ENCODE measurements around the gene BBLN. TPM values are rescaled to one million over a fixed set of nuclear protein-coding genes. Genes with fewer than 3 reads are reported as not detected.

Gene BBLN
- total and polyA plus RNA-seq, 2 donors (not counting 1 experiment from before 2014, with no cell fraction given), result 44.3 to 148 TPM

- Histone ChIP-seq H4K20me1 (ENCODE audit: control insufficient read depth, insufficient read depth, low read length, poor library complexity, severe bottlenecking) (no peaks in the 10 kb centered on the region), H2AFZ (ENCODE audit: insufficient read depth, low read depth, low read length, poor library complexity, severe bottlenecking) (no peak overlapping the region), H3K36me3 (replicated peaks in 1 of 2; ENCODE audit: control extremely low read depth in 1 of 2, control insufficient read depth in 1 of 2, extremely low read depth in 1 of 2, insufficient read depth in 2 of 2, low read length in 1 of 2) (no peaks in the 10 kb centered on the region), H3K4me3 (ENCODE audit: control extremely low read depth in 1 of 5, extremely low read depth in 1 of 5, insufficient read depth in 1 of 5, low read depth in 2 of 5, low read length in 4 of 5) (no peak overlapping the region), H3K9ac (ENCODE audit: low read length) (no peak overlapping the region), H3K4me1 (ENCODE audit: control insufficient read depth in 2 of 2, insufficient read depth in 2 of 2, low read length in 2 of 2) (no peaks in the 10 kb centered on the region), H3K27me3 (replicated peaks in 1 of 4; ENCODE audit: control extremely low read depth in 1 of 4, control insufficient read depth in 3 of 4, insufficient read depth in 4 of 4, low read length in 3 of 4) (no peaks in the 10 kb centered on the region), H3K79me2 (ENCODE audit: control insufficient read depth, insufficient read depth, low read length) (no peaks in the 10 kb centered on the region), H3K4me2 (replicated peaks; ENCODE audit: low read depth, low read length, poor library complexity, severe bottlenecking) (no peak overlapping the region), H3K27ac (ENCODE audit: low read length in 2 of 2) (no peak overlapping the region), H3K9me3 (ENCODE audit: control extremely low read depth in 1 of 3, control insufficient read depth in 2 of 3, insufficient read depth in 1 of 3, low read length in 2 of 3) (no peaks in the 10 kb centered on the region)
- CTCF ChIA-PET, result interaction anchor here (0.6 kb wide), 1 partner anchor 309 kb away, joined by 3 read pairs; no protein-coding TSS in a partner anchor
- 89% methylated on average over 13 of the region's 13 CpGs for WGBS (ENCODE audit: insufficient coverage)
- Mint-ChIP-seq H3K4me3 (no peak overlapping the region), H3K27me3 (peaks cover 13% of the 10 kb centered on the region), H3K4me1 (no peaks in the 10 kb centered on the region), H3K27ac (no peak overlapping the region), H3K9me3 (ENCODE audit: insufficient read depth) (no peaks in the 10 kb centered on the region)
- DNase-seq (no peak), ATAC-seq (ENCODE audit: low read depth) (no peak)
- intact Hi-C loops (cut with micrococcal nuclease), result no loop called here
- POLR2A ChIA-PET, result no interaction called here
- TF ChIP-seq EZH2 (IDR thresholded peaks at IDR 0.05; ENCODE audit: borderline replicate concordance, insufficient read depth, low read depth, low read length, poor library complexity, severe bottlenecking) (no peak), CTCF (IDR thresholded peaks at IDR 0.05) (no peak)
These were observed 14.1 kb upstream of the BBLN start for GRCh38 chr9:128145951-128146351.

GRCh38 chr9:128146591-128147120, 13.4 kb upstream of the BBLN start:
- H3K9ac ChIP-seq (ENCODE audit: low read length), result no peak overlapping the region
- H4K20me1 ChIP-seq (ENCODE audit: control insufficient read depth, insufficient read depth, low read length, poor library complexity, severe bottlenecking), result no peaks in the 10 kb centered on the region
- H2AFZ ChIP-seq (ENCODE audit: insufficient read depth, low read depth, low read length, poor library complexity, severe bottlenecking), result no peak overlapping the region
- H3K27ac ChIP-seq (ENCODE audit: low read length in 2 of 2), result no peak overlapping the region
- no peak for TF ChIP-seq EZH2 (IDR thresholded peaks at IDR 0.05; ENCODE audit: borderline replicate concordance, insufficient read depth, low read depth, low read length, poor library complexity, severe bottlenecking)
- TF ChIP-seq CTCF (IDR thresholded peaks at IDR 0.05), result no peak
- H3K9me3 Mint-ChIP-seq (ENCODE audit: insufficient read depth), result no peaks in the 10 kb centered on the region
- H3K27ac Mint-ChIP-seq, result no peak overlapping the region
- no peak overlapping the region for H3K4me3 Mint-ChIP-seq
- H3K4me3 ChIP-seq (ENCODE audit: control extremely low read depth in 1 of 5, extremely low read depth in 1 of 5, insufficient read depth in 1 of 5, low read depth in 2 of 5, low read length in 4 of 5), result no peak overlapping the region
- DNase-seq (no peak), ATAC-seq (ENCODE audit: low read depth) (no peak)
- no peaks in the 10 kb centered on the region for H3K27me3 ChIP-seq (replicated peaks in 1 of 4; ENCODE audit: control extremely low read depth in 1 of 4, control insufficient read depth in 3 of 4, insufficient read depth in 4 of 4, low read length in 3 of 4)
- ChIA-PET POLR2A (no interaction called here), CTCF (interaction anchor here (0.6 kb wide), 1 partner anchor 308 kb away, joined by 3 read pairs; no protein-coding TSS in a partner anchor)
- WGBS (ENCODE audit: insufficient coverage), result 96% methylated on average over 8 of the region's 8 CpGs
- H3K27me3 Mint-ChIP-seq, result peaks cover 13% of the 10 kb centered on the region
- H3K4me1 ChIP-seq (ENCODE audit: control insufficient read depth in 2 of 2, insufficient read depth in 2 of 2, low read length in 2 of 2), result no peaks in the 10 kb centered on the region
- no peaks in the 10 kb centered on the region for H3K9me3 ChIP-seq (ENCODE audit: control extremely low read depth in 1 of 3, control insufficient read depth in 2 of 3, insufficient read depth in 1 of 3, low read length in 2 of 3)
- intact Hi-C loops (cut with micrococcal nuclease), result no loop called here
- no peaks in the 10 kb centered on the region for H3K36me3 ChIP-seq (replicated peaks in 1 of 2; ENCODE audit: control extremely low read depth in 1 of 2, control insufficient read depth in 1 of 2, extremely low read depth in 1 of 2, insufficient read depth in 2 of 2, low read length in 1 of 2)
- no peaks in the 10 kb centered on the region for H3K79me2 ChIP-seq (ENCODE audit: control insufficient read depth, insufficient read depth, low read length)
- H3K4me1 Mint-ChIP-seq, result no peaks in the 10 kb centered on the region
- H3K4me2 ChIP-seq (replicated peaks; ENCODE audit: low read depth, low read length, poor library complexity, severe bottlenecking), result no peak overlapping the region

All from B cell (primary cell).